Measurements from ENCODE around the gene RNASEL. TPM values are rescaled to one million over a fixed set of nuclear protein-coding genes. Genes with fewer than 3 reads are reported as not detected.

RNASEL gene
- total RNA-seq, 4 donors from 2014 or later: 6.1 to 8.0 (median 7.1) TPM

DNA sequence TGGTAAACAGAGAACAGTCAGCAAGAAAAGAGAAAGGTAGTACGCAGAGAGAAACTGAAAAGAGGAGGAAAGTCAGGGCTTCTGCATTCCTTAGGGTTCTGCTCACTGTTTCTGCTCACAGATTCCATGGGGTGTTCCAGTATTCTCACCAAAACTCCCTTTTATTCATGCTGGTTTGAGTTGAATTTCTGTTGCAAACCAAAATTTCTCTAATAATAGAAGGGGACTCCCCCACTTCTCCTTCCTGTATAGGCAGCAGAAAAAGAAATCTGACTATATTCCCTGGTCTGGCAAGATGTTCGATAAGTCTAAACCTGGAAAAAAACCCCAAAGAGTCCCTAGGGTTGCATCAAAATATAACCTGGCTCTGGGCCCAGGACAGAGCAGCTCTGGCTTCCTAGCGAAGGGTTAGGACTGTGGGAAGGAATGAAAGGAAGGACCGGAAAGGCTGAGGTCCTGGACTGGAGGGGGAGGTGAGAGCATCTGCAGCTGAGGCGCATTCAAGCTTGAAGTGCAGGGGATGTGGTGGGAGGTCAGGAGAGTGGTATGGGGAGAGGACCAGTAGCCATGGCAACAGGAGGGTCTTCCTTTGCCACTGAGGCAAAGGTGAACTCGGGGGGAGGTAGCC lies 34.0 kb upstream of the RNASEL start:
- no peak for TF ChIP-seq POLR2A (IDR thresholded peaks at IDR 0.05)
- TF ChIP-seq, protein P1, sequence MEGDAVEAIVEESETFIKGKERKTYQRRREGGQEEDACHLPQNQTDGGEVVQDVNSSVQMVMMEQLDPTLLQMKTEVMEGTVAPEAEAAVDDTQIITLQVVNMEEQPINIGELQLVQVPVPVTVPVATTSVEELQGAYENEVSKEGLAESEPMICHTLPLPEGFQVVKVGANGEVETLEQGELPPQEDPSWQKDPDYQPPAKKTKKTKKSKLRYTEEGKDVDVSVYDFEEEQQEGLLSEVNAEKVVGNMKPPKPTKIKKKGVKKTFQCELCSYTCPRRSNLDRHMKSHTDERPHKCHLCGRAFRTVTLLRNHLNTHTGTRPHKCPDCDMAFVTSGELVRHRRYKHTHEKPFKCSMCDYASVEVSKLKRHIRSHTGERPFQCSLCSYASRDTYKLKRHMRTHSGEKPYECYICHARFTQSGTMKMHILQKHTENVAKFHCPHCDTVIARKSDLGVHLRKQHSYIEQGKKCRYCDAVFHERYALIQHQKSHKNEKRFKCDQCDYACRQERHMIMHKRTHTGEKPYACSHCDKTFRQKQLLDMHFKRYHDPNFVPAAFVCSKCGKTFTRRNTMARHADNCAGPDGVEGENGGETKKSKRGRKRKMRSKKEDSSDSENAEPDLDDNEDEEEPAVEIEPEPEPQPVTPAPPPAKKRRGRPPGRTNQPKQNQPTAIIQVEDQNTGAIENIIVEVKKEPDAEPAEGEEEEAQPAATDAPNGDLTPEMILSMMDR (IDR thresholded peaks at IDR 0.05): no peak
- H3K4me3 ChIP-seq (ENCODE audit: low read depth, poor library complexity, severe bottlenecking): no peak overlapping the region
- intact Hi-C loops (cut with DNase I; ENCODE audit: low total_unique reads): no loop called here
- WGBS, 2 donors: 45 to 56% methylated on average over 6 of the region's 6 CpGs
- DNase-seq (ENCODE audit: low spot score in 2 of 2): no peak

DNA sequence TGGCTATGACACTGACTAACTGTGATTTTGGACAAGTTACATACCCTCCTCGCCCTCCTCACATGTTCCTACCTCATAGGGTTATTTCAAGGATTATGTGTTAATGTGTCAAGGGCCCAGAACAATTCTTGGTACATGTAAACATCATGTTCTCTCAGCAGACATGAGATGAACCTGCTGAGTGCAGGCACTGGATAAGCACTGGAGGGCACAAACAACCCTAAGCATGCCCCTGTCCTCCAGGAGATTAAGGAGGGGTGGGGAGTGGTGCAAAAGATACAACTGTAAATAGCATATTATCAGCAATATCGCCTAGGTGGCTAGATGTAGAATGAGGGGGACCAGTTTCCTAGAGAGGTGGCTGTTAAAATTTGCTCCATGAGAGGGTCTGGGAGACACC lies 32.9 kb upstream of the RNASEL start:
- no peak overlapping the region for H3K4me3 ChIP-seq (ENCODE audit: low read depth, poor library complexity, severe bottlenecking)
- TF ChIP-seq, protein P1 (IDR thresholded peaks at IDR 0.05): no peak
- TF ChIP-seq POLR2A (IDR thresholded peaks at IDR 0.05): no peak
- intact Hi-C loops (cut with DNase I; ENCODE audit: low total_unique reads): no loop called here
- 93% methylated on average over 2 of the region's 2 CpGs for WGBS, 2 donors
- no peak for DNase-seq (ENCODE audit: low spot score in 2 of 2)

DNA sequence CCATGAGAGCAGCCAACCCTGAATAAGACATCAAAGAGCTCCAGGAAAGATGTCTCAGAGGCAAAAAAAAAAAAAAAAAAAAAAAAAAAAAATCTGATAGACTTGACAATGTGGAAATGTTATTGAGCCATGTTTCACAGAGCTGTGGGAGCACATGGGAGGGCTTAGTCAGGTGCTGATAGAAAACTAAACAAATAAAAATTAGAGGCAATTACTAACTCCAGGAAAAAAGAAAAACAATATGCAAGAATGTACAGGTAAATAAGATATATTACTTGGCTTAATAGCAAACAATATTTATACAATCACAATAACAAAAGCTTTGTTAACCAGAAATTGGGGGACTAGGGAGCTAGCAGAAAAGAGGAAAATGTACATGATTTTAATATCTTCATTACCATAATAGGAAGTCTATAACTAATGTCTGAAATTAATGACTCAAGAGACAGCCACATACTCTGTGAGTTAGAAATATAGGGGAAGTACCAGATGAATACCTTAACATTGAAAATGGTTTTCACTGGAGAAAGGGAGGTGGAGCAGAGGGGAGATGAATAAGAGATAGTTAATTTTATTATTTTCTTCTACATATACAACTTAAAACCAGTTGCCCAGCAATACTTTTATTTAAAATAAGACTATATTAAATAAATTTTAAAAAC lies 32.0 kb upstream of the RNASEL start:
- no peak overlapping the region for H3K4me3 ChIP-seq (ENCODE audit: low read depth, poor library complexity, severe bottlenecking)
- TF ChIP-seq, protein P1 (IDR thresholded peaks at IDR 0.05): no peak
- TF ChIP-seq POLR2A (IDR thresholded peaks at IDR 0.05): no peak
- intact Hi-C loops (cut with DNase I; ENCODE audit: low total_unique reads): no loop called here
- no peak for DNase-seq (ENCODE audit: low spot score in 2 of 2)

DNA sequence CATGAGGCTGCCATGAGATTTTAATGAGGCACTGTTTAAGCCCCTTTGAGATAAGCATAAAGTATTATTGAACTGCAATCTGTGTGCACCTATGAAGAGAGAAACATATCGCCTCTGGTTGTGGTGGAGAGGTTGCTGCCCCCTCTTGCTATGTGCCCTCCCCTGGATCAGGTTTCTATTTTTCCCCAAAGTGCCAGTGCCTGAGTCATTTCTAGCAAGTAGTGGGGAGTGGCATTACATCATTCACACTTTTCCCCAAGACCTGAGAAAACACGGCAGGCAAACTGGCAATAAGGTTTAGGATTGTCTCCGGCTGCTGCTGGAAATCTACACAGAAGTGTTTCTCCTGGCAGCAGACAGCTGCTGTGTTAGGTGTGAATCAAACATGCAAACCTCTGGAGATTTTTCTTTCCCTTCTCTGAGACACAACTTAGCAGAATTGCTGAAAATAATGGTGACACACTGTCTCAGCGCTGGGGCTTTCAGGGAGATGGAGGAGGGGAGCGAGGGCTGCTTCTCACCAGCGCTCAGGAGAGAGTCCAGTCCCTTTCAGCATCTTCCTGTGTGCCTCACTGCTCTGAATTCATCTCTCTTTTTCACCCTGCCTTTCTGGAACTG lies 28.8 kb upstream of the RNASEL start:
- DNase-seq (ENCODE audit: low spot score in 2 of 2): no peak
- TF ChIP-seq POLR2A (IDR thresholded peaks at IDR 0.05): no peak
- TF ChIP-seq, protein P1 (IDR thresholded peaks at IDR 0.05): no peak
- H3K4me3 ChIP-seq (ENCODE audit: low read depth, poor library complexity, severe bottlenecking): no peak overlapping the region
- 45 to 50% methylated on average over 6 of the region's 6 CpGs for WGBS, 2 donors
- intact Hi-C loops (cut with DNase I; ENCODE audit: low total_unique reads): no loop called here

DNA sequence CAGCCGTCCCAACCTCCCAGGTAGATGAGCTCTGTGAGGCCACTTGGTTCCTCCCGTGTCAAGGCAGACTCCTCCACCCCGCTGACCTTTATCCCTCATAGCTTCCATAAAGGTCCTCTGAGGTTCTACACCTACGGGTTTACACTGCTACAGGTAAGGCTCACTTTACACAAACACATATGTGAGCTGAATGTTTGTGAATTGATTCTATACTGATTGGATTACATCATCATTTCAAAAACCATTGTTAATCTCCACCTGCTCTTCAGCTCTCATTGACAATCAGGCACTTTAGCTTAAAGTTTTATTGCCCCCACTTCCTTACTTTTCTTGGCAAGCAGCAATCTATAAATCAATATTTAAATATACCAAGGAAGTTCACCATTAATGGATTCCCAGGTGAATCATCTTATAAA lies 28.0 kb upstream of the RNASEL start:
- H3K4me3 ChIP-seq (ENCODE audit: low read depth, poor library complexity, severe bottlenecking): no peak overlapping the region
- TF ChIP-seq POLR2A (IDR thresholded peaks at IDR 0.05): no peak
- TF ChIP-seq, protein P1 (IDR thresholded peaks at IDR 0.05): no peak
- DNase-seq (ENCODE audit: low spot score in 2 of 2): no peak
- WGBS, 2 donors: 69 to 70% methylated on average over 4 of the region's 4 CpGs
- intact Hi-C loops (cut with DNase I; ENCODE audit: low total_unique reads): no loop called here

Data from lower leg skin (tissue), 4 donors.